A549 treated with GW870086 at 1 μM for 4 hours (cell line): ENCODE results near the gene POLR3E. TPM values are rescaled to one million over a fixed set of nuclear protein-coding genes. Genes with fewer than 3 reads are reported as not detected.

Experiments
- total RNA-seq: library from RNA; stranded (reverse); fragments of 200-300 nt; extraction: Qiagen RNA extraction; gene quantifications from 5 replicates; pipeline ENCODE4 v1.2.3, GENCODE V29; 2022; ENCODE audit warnings: low read depth

POLR3E gene, protein sequence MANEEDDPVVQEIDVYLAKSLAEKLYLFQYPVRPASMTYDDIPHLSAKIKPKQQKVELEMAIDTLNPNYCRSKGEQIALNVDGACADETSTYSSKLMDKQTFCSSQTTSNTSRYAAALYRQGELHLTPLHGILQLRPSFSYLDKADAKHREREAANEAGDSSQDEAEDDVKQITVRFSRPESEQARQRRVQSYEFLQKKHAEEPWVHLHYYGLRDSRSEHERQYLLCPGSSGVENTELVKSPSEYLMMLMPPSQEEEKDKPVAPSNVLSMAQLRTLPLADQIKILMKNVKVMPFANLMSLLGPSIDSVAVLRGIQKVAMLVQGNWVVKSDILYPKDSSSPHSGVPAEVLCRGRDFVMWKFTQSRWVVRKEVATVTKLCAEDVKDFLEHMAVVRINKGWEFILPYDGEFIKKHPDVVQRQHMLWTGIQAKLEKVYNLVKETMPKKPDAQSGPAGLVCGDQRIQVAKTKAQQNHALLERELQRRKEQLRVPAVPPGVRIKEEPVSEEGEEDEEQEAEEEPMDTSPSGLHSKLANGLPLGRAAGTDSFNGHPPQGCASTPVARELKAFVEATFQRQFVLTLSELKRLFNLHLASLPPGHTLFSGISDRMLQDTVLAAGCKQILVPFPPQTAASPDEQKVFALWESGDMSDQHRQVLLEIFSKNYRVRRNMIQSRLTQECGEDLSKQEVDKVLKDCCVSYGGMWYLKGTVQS
- 32.8 to 36.8 TPM (median 33.7 TPM) in 5 replicates for total RNA-seq

DNA sequence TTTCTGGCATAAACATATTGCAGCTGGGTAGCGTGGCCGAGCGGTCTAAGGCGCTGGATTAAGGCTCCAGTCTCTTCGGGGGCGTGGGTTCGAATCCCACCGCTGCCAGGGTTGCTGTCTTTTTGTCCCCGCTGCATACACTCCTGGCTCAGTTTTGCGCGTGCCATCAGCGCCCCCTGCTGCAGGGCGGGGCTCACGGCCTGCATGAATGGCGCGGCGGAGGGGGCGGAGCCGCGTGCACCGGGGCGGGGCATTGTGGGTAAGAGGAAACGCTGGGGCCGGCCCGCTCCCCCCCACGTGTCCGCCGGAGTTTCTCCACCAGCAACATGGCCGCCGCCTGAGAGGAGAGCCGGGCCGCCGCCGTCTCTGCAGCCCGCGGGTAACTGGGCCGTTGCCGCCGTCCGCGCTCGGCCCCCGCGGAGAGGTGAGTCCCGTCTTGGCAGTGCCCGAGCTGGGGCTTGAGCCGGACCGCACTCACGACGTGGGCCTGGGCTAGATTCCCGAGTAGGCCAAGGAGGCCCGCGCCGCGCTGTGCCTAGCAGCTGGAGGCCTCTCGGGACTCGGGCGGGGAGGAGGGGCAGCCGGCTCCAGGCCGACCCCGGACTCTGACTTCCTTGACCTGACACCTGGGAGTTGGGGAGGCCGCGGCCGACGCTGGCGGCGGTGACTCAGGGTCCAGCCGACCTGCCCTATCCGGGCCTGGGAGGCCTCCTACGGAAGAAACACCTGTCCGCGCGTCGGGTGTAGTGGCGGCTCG is at the start of gene POLR3E:
Gene POLR3E, plus strand, starts transcription at position 296 of the 757 bp plus-strand sequence. CDS start 5,560 bp downstream, outside the sequence.

DNA sequence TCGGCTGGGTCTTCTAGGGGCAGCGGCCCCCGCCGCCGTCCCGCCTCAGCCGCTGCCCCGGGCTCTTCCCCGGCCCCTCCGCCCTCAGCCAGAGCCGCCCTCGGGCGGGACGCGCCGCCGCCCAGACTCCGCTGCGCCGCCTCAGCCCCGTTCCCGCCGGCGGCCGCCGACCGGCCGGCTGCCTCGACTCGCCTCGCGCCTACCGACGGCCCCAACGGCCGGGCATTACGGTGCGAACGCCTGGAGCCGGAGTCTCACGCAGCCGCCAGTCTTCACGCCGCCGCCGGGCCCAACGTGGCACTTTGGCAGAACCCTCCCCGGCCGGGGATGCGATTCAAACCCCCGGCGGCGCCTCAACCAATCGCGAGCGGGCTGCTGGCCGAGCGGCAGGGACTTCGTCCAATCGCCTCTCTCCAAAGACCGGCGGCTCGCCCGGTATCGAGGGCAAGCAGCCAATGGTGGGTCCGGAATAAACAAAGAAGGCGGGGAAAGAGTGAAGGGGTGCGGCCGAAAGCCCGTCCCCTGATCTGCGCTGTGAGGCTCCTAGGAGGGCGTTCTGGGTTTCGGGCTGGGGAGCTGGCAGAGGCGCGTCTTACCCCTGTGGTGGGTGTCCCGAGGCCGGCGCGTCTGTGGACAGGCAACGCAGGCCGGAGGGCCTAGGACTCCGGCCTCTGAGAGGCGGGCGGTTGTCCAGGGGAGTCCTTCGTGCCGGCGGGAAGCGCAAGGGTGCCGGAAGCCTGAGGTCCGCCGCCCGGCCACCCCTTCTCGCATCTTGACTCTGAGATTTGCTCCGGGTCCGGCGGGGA is 77.3 kb downstream of the POLR3E start, which contains the start of gene CDR2:
Gene CDR2, minus strand, starts transcription at position 309 of the 806 bp plus-strand sequence. CDS start 310 bp downstream, outside the sequence.

Other genes with a start within 250 kb of the POLR3E start
- 0.06 to 0.11 TPM in 2 of 5 replicates, not detected in the others for gene VWA3A, start 204.9 kb upstream of the POLR3E start, total RNA-seq
- not detected in 5 replicates for gene SDR42E2, start 134.9 kb upstream of the POLR3E start, total RNA-seq
- gene EEF2K, start 91.1 kb upstream of the POLR3E start, total RNA-seq = 13.1 to 16.9 TPM (median 15.7 TPM) in 5 replicates
- 37.7 to 44.8 TPM (median 42.7 TPM) in 5 replicates for gene CDR2, start 77.2 kb downstream of the POLR3E start, total RNA-seq
- 24.8 to 26.4 TPM (median 26.0 TPM) in 5 replicates for gene NPIPB5, start 213.5 kb downstream of the POLR3E start, total RNA-seq